PC-9 (cell line): ENCODE data around the gene TIMM9. TPM values are rescaled to one million over a fixed set of nuclear protein-coding genes. Genes with fewer than 3 reads are reported as not detected.

Experiments used
- BruUV-seq: library from RNA; stranded (reverse); fragments of 400-500 nt; replicated peaks from 2 replicates; lab custom pipeline; 2021; lab: Mats Ljungman, UMichigan
- CTCF ChIA-PET: fragments of 300-600 bp; sonication (Branson Sonifier 250); formaldehyde crosslinking; loops from one replicate; lab custom pipeline; 2022; ENCODE audit warnings: antibody characterized with exemption; lab: Charles Lee
- POLR2A ChIA-PET: fragments of 300-600 bp; sonication (Branson Sonifier 250); formaldehyde crosslinking; loops from one replicate; lab custom pipeline; 2022; ENCODE audit warnings: antibody characterized with exemption; ENCODE audit not compliant: unreplicated experiment; lab: Charles Lee
- DNase-seq, 2 experiments: peaks; one replicate each; pipeline versions ENCODE4 v3.0.0 to v3.0.0-alpha.2; 2015 to 2022; ENCODE audit warnings: mixed read lengths in 1 of 2
- H2AFZ ChIP-seq: fragments of 200-600 bp; sonication (generic); 2 replicates; pipeline ENCODE4 v1.8.1; 2017; ENCODE audit warnings: antibody characterized with exemption
- H3F3A ChIP-seq: fragments of 200-600 bp; sonication (generic); 2 replicates; pipeline ENCODE4 v1.8.1; 2017; ENCODE audit warnings: antibody characterized with exemption, mild to moderate bottlenecking, low read depth; ENCODE audit not compliant: insufficient read depth
- H3K27ac ChIP-seq: fragments of 200-600 bp; sonication (generic); 2 replicates; pipeline ENCODE4 v1.6.1; 2016; ENCODE audit warnings: mixed run types
- H3K27me3 ChIP-seq: fragments of 200-600 bp; sonication (generic); 2 replicates; pipeline ENCODE4 v1.6.1; 2016; ENCODE audit warnings: low read depth, mixed run types; ENCODE audit not compliant: insufficient read depth
- H3K36me3 ChIP-seq: fragments of 200-600 bp; sonication (generic); 2 replicates; pipeline ENCODE4 v1.6.1; 2016; ENCODE audit warnings: low read depth, mixed run types
- H3K4me1 ChIP-seq: fragments of 200-600 bp; sonication (generic); replicated peaks from 2 replicates; pipeline ENCODE4 v1.6.1; 2016; ENCODE audit warnings: mixed run types; ENCODE audit not compliant: insufficient read depth
- H3K4me2 ChIP-seq: fragments of 200-600 bp; sonication (generic); 2 replicates; pipeline ENCODE4 v1.6.1; 2017; ENCODE audit warnings: mixed run types
- H3K4me3 ChIP-seq: fragments of 200-600 bp; sonication (generic); 2 replicates; pipeline ENCODE4 v1.6.1; 2016; ENCODE audit warnings: mixed run types
- H3K79me2 ChIP-seq: fragments of 200-600 bp; sonication (generic); 2 replicates; pipeline ENCODE4 v1.6.1; 2017; ENCODE audit warnings: low read depth, mixed run types
- H3K9me2 ChIP-seq: fragments of 200-600 bp; sonication (generic); 2 replicates; pipeline ENCODE4 v1.8.1; 2017; ENCODE audit warnings: mild to moderate bottlenecking; ENCODE audit not compliant: insufficient read depth
- H3K9me3 ChIP-seq: fragments of 200-600 bp; sonication (generic); 2 replicates; pipeline ENCODE4 v1.8.1; 2016; ENCODE audit warnings: low read depth; ENCODE audit not compliant: insufficient read depth
- H4K20me1 ChIP-seq: fragments of 200-600 bp; sonication (generic); 2 replicates; pipeline ENCODE4 v1.8.1; 2017; ENCODE audit not compliant: insufficient read depth
- EZH2 ChIP-seq: fragments of 200-600 bp; sonication (generic); IDR thresholded peaks from 2 replicates; pipeline ENCODE4 v1.8.0; 2017; ENCODE audit warnings: antibody characterized with exemption, low read depth
- intact Hi-C: fragments of 100-400 bp; cut with micrococcal nuclease; formaldehyde crosslinking; loops from one replicate; pipeline ENCODE4 v1.10.0; 2022; ENCODE audit not compliant: unreplicated experiment
- total RNA-seq: library from RNA; stranded (reverse); gene quantifications from 2 replicates; pipeline ENCODE4 v1.2.3, GENCODE V29; 2021
- TF ChIP-seq, protein P1 (sequence below): fragments of 200-600 bp; sonication (generic); conservative IDR thresholded peaks from 2 replicates; pipeline ENCODE4 v1.6.1; 2017; ENCODE audit warnings: mixed run types, antibody characterized with exemption, mild to moderate bottlenecking, moderate library complexity

The TIMM9 gene
- total RNA-seq, 1 experiment from 2014 or later, result 37.0 TPM

DNA sequence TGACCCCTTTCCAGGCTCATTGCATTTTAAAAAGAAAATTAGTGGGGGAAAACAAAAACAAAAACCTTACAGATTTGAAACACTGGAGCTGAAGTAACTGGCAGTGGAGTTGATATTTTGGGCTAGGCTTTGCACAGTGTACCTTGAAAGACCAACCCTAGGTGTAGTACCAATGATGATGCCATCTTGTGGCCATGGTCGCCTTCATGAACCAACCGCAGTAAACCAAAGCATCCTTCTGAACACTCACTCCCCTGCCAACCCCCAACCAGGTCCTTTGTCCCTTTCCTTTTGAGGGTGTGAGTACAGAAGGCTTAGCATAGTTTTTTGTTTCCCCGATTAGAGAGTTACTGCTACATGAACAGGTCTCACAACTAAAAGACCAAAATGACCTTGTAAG is 25.7 kb downstream of the TIMM9 start:
- TF ChIP-seq, protein P1, sequence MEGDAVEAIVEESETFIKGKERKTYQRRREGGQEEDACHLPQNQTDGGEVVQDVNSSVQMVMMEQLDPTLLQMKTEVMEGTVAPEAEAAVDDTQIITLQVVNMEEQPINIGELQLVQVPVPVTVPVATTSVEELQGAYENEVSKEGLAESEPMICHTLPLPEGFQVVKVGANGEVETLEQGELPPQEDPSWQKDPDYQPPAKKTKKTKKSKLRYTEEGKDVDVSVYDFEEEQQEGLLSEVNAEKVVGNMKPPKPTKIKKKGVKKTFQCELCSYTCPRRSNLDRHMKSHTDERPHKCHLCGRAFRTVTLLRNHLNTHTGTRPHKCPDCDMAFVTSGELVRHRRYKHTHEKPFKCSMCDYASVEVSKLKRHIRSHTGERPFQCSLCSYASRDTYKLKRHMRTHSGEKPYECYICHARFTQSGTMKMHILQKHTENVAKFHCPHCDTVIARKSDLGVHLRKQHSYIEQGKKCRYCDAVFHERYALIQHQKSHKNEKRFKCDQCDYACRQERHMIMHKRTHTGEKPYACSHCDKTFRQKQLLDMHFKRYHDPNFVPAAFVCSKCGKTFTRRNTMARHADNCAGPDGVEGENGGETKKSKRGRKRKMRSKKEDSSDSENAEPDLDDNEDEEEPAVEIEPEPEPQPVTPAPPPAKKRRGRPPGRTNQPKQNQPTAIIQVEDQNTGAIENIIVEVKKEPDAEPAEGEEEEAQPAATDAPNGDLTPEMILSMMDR, result no peak
- no peak for TF ChIP-seq EZH2
- Histone ChIP-seq H3K36me3 (no peaks in the 10 kb centered on the region), H3K27ac (no peak overlapping the region), H3F3A (peaks cover 4% of the 10 kb centered on the region; the same call in 1 of the 2 replicates), H3K79me2 (no peaks in the 10 kb centered on the region), H3K4me2 (no peak overlapping the region), H2AFZ (no peak overlapping the region), H3K4me1 (no peaks in the 10 kb centered on the region), H4K20me1 (no peaks in the 10 kb centered on the region), H3K27me3 (no peaks in the 10 kb centered on the region), H3K9me3 (no peaks in the 10 kb centered on the region), H3K9me2 (no peaks in the 10 kb centered on the region), H3K4me3 (no peak overlapping the region)
- ChIA-PET CTCF (no interaction called here), POLR2A (no interaction called here)
- no TSS peak for BruUV-seq
- intact Hi-C loops, result no loop called here
- no peak for DNase-seq

DNA sequence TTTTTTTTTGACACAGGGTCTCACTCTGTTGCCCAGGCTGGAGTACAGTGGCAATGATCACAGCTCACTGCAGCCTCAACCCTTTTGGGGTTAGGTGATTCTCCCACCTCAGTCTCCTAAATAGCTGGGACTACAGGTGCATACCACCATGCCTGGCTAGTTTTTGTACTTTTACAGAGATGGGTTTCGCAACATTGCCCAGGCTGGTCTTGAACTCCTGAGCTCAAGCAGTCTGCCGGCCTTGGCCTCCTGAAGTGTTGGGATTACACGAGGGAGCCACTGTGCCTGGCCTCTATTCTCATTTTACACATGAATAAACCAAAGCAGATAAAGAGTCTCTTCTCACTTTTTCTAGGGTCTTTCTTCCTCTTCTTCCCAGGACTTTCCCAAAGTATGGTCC is 28.4 kb downstream of the TIMM9 start:
- Histone ChIP-seq H2AFZ (no peak overlapping the region), H3K27me3 (no peaks in the 10 kb centered on the region), H3K36me3 (no peaks in the 10 kb centered on the region), H3K4me1 (no peaks in the 10 kb centered on the region), H3K4me2 (no peak overlapping the region), H3K9me3 (no peaks in the 10 kb centered on the region), H3K27ac (no peak overlapping the region), H3K9me2 (no peaks in the 10 kb centered on the region), H4K20me1 (no peaks in the 10 kb centered on the region), H3K4me3 (no peak overlapping the region), H3F3A (peaks cover 4% of the 10 kb centered on the region; the same call in 1 of the 2 replicates), H3K79me2 (no peaks in the 10 kb centered on the region)
- no peak for TF ChIP-seq EZH2
- TF ChIP-seq, protein P1, result no peak
- ChIA-PET POLR2A (no interaction called here), CTCF (no interaction called here)
- DNase-seq, result no peak
- no TSS peak for BruUV-seq
- intact Hi-C loops, result no loop called here

DNA sequence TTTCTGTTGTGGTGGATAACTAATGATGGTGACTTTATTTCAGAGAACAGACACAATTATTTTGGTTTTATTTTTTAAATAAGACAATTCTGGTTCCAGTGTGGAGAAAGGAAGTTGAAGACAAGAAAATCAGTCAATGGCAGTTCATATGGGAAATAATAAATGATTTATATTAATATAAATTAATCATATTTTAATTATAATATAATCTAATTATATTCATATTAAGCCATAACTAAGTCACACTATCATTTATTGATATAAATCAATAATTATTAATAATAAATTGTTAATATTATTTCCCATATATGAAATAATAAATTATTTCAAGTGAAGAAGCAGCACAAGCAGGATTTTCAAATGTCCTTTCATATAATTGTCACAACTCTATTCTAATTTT is 28.8 kb downstream of the TIMM9 start:
- H3K79me2 ChIP-seq, result no peaks in the 10 kb centered on the region
- H2AFZ ChIP-seq, result no peak overlapping the region
- CTCF ChIA-PET, result interaction anchor here (0.6 kb wide), 1 partner anchor 291 kb away, joined by 4 read pairs; no protein-coding TSS in a partner anchor
- no TSS peak for BruUV-seq
- H3F3A ChIP-seq, result peaks cover 4% of the 10 kb centered on the region; the same call in 1 of the 2 replicates
- DNase-seq, result no peak
- H3K27ac ChIP-seq, result no peak overlapping the region
- no peaks in the 10 kb centered on the region for H3K4me1 ChIP-seq
- H3K9me2 ChIP-seq, result no peaks in the 10 kb centered on the region
- no peaks in the 10 kb centered on the region for H4K20me1 ChIP-seq
- H3K9me3 ChIP-seq, result no peaks in the 10 kb centered on the region
- TF ChIP-seq, protein P1, result no peak
- no peak for TF ChIP-seq EZH2
- H3K36me3 ChIP-seq, result no peaks in the 10 kb centered on the region
- H3K4me3 ChIP-seq, result no peak overlapping the region
- POLR2A ChIA-PET, result no interaction called here
- H3K27me3 ChIP-seq, result no peaks in the 10 kb centered on the region
- no peak overlapping the region for H3K4me2 ChIP-seq
- intact Hi-C loops, result no loop called here
